GM23338 (cell line): ENCODE measurements around the gene SELENOM.

Experiments used
- CREB1 ChIP-seq: fragments of 250-450 bp; sonication (Bioruptor Pico); IDR thresholded peaks from 2 replicates; pipeline ENCODE4 v1.5.0; 2020; ENCODE audit warnings: low read depth, mild to moderate bottlenecking, moderate library complexity
- ETS1 ChIP-seq: IDR thresholded peaks from 2 replicates; pipeline ENCODE4 v1.6.1; 2016; ENCODE audit warnings: antibody characterized with exemption
- EZH2 ChIP-seq: fragments of 200-600 bp; sonication (generic); IDR thresholded peaks from one replicate; pipeline ENCODE4 v1.8.0; 2017; ENCODE audit warnings: antibody characterized with exemption, mild to moderate bottlenecking, low read depth; ENCODE audit not compliant: unreplicated experiment
- EZH2phosphoT487 ChIP-seq: fragments of 200-600 bp; sonication (generic); IDR thresholded peaks from one replicate; pipeline ENCODE4 v1.8.1; 2018; ENCODE audit warnings: antibody characterized with exemption; ENCODE audit not compliant: unreplicated experiment
- JUNB ChIP-seq: IDR thresholded peaks from one replicate; pipeline ENCODE4 v1.6.1; 2016; ENCODE audit warnings: antibody characterized with exemption; ENCODE audit not compliant: unreplicated experiment
- NANOG ChIP-seq: IDR thresholded peaks from 2 replicates; pipeline ENCODE4 v1.6.1; 2016; ENCODE audit warnings: antibody characterized with exemption, borderline replicate concordance
- POLR2AphosphoS5 ChIP-seq: IDR thresholded peaks from 2 replicates; pipeline ENCODE4 v1.6.1; 2016; ENCODE audit warnings: antibody characterized with exemption, low read depth
- STAT1 ChIP-seq: IDR thresholded peaks from one replicate; pipeline ENCODE4 v1.6.1; 2016; ENCODE audit warnings: antibody characterized with exemption; ENCODE audit not compliant: unreplicated experiment
- ZNF114 ChIP-seq: fragments of 250-450 bp; sonication (Bioruptor Pico); IDR thresholded peaks from 2 replicates; pipeline ENCODE4 v1.5.0; 2020; ENCODE audit warnings: mild to moderate bottlenecking, moderate library complexity
- TF ChIP-seq, protein P1 (sequence below), 2 experiments: fragments of 200-600 bp in 1 of 2; sonication (generic) in 1 of 2; conservative IDR thresholded peaks; 2 replicates each; pipeline versions ENCODE4 v1.5.1 to v1.6.1; 2016 to 2017; ENCODE audit warnings: antibody characterized with exemption in 2 of 2, low read depth in 2 of 2, mild to moderate bottlenecking in 2 of 2, moderate library complexity in 1 of 2
- TF ChIP-seq, protein P2 (sequence below): IDR thresholded peaks from one replicate; pipeline ENCODE4 v1.6.1; 2018; ENCODE audit warnings: antibody characterized with exemption; ENCODE audit not compliant: unreplicated experiment

DNA sequence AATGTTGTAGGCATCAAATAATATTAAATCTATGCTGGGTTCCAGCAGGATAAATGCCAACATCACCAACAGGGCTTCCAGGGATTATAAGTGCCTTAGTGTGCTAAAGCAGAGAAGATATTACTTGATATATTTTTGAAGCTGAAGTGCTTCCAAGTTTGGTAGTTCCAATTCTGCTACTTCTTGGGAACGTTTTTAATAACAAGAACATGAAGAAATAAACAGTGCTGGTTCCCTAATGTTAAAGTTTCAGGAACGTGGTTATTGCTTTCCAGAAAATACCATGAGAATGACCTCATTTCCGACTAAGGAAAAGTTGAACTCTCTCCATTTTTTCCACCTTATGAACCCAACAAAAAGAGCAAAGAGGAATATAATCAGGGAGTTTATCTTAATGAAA, 48.1 kb upstream of the SELENOM start:
- TF ChIP-seq, protein P1, sequence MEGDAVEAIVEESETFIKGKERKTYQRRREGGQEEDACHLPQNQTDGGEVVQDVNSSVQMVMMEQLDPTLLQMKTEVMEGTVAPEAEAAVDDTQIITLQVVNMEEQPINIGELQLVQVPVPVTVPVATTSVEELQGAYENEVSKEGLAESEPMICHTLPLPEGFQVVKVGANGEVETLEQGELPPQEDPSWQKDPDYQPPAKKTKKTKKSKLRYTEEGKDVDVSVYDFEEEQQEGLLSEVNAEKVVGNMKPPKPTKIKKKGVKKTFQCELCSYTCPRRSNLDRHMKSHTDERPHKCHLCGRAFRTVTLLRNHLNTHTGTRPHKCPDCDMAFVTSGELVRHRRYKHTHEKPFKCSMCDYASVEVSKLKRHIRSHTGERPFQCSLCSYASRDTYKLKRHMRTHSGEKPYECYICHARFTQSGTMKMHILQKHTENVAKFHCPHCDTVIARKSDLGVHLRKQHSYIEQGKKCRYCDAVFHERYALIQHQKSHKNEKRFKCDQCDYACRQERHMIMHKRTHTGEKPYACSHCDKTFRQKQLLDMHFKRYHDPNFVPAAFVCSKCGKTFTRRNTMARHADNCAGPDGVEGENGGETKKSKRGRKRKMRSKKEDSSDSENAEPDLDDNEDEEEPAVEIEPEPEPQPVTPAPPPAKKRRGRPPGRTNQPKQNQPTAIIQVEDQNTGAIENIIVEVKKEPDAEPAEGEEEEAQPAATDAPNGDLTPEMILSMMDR (conservative IDR thresholded peaks at IDR 0.05; ENCODE audit: low read depth in 2 of 2) = no peak
- no peak for TF ChIP-seq POLR2AphosphoS5
- TF ChIP-seq CREB1 (CRISPR knock-in tag) = no peak
- no peak for TF ChIP-seq ETS1
- no peak for TF ChIP-seq EZH2
- no peak for TF ChIP-seq ZNF114 (CRISPR knock-in tag)
- no peak for TF ChIP-seq STAT1
- TF ChIP-seq, protein P2, sequence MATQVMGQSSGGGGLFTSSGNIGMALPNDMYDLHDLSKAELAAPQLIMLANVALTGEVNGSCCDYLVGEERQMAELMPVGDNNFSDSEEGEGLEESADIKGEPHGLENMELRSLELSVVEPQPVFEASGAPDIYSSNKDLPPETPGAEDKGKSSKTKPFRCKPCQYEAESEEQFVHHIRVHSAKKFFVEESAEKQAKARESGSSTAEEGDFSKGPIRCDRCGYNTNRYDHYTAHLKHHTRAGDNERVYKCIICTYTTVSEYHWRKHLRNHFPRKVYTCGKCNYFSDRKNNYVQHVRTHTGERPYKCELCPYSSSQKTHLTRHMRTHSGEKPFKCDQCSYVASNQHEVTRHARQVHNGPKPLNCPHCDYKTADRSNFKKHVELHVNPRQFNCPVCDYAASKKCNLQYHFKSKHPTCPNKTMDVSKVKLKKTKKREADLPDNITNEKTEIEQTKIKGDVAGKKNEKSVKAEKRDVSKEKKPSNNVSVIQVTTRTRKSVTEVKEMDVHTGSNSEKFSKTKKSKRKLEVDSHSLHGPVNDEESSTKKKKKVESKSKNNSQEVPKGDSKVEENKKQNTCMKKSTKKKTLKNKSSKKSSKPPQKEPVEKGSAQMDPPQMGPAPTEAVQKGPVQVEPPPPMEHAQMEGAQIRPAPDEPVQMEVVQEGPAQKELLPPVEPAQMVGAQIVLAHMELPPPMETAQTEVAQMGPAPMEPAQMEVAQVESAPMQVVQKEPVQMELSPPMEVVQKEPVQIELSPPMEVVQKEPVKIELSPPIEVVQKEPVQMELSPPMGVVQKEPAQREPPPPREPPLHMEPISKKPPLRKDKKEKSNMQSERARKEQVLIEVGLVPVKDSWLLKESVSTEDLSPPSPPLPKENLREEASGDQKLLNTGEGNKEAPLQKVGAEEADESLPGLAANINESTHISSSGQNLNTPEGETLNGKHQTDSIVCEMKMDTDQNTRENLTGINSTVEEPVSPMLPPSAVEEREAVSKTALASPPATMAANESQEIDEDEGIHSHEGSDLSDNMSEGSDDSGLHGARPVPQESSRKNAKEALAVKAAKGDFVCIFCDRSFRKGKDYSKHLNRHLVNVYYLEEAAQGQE = no peak
- TF ChIP-seq EZH2phosphoT487 = no peak
- no peak for TF ChIP-seq NANOG
- TF ChIP-seq JUNB = no peak
